GM12878 (cell line): ENCODE results near the gene TNRC6C.

Source experiments
- CBX5 ChIP-seq: sonication (generic); IDR thresholded peaks from 2 replicates; pipeline ENCODE4 v1.6.1; 2016; ENCODE audit warnings: low read depth, moderate library complexity, mild to moderate bottlenecking, inconsistent platforms
- CREB1 ChIP-seq: IDR thresholded peaks from 2 replicates; pipeline ENCODE4 v1.6.1; 2012; ENCODE audit warnings: low read depth, mild to moderate bottlenecking, inconsistent platforms
- CTCF ChIP-seq, 3 experiments: IDR thresholded peaks in 2 of 3; conservative IDR thresholded peaks in 1 of 3; 2 replicates each; pipeline ENCODE4 v1.5.1; 2011; ENCODE audit warnings: low read depth in 3 of 3, low read length in 3 of 3, mild to moderate bottlenecking in 3 of 3, control low read depth in 2 of 3, moderate library complexity in 2 of 3, inconsistent platforms in 1 of 3, mixed read lengths in 1 of 3; ENCODE audit not compliant: control insufficient read depth in 2 of 3, insufficient read depth in 1 of 3; ENCODE audit errors: extremely low read depth in 1 of 3
- EP300 ChIP-seq, 2 experiments: fragments of 150-350 bp in 1 of 2; IDR thresholded peaks; 2 replicates each; pipeline ENCODE4 v1.6.1; 2011 to 2012; ENCODE audit warnings: low read depth in 2 of 2, low read length in 2 of 2, borderline replicate concordance in 1 of 2, improper control_type of control experiment in 1 of 2, inconsistent platforms in 1 of 2; ENCODE audit not compliant: control insufficient read depth in 1 of 2
- EZH2 ChIP-seq: IDR thresholded peaks from 2 replicates; pipeline ENCODE4 v1.6.1; 2012; ENCODE audit warnings: low read depth, mild to moderate bottlenecking, control low read depth, inconsistent platforms, low read length, borderline replicate concordance; ENCODE audit not compliant: control insufficient read depth
- FOXM1 ChIP-seq: IDR thresholded peaks from 2 replicates; pipeline ENCODE4 v1.6.1; 2012; ENCODE audit warnings: low read depth, mild to moderate bottlenecking, inconsistent platforms, low read length, moderate library complexity
- HDGF ChIP-seq: fragments of 450-650 bp; IDR thresholded peaks from 2 replicates; pipeline ENCODE4 v1.6.1; 2016; ENCODE audit warnings: antibody characterized with exemption
- JUNB ChIP-seq: IDR thresholded peaks from 2 replicates; pipeline ENCODE4 v1.6.1; 2016; ENCODE audit warnings: antibody characterized with exemption, mild to moderate bottlenecking
- KLF5 ChIP-seq: fragments of 450-650 bp; IDR thresholded peaks from 2 replicates; pipeline ENCODE4 v1.6.1; 2014; ENCODE audit warnings: mild to moderate bottlenecking; ENCODE audit not compliant: partially characterized antibody
- MYC ChIP-seq: IDR thresholded peaks from 2 replicates; pipeline ENCODE4 v1.6.1; 2011; ENCODE audit warnings: mild to moderate bottlenecking, low read length, moderate library complexity, inconsistent platforms; ENCODE audit not compliant: insufficient read depth, insufficient replicate concordance, insufficient read length, severe bottlenecking
- POLR2AphosphoS5 ChIP-seq: IDR thresholded peaks from 2 replicates; pipeline ENCODE4 v1.6.1; 2011; ENCODE audit warnings: mild to moderate bottlenecking, low read length, inconsistent platforms
- RCOR1 ChIP-seq: conservative IDR thresholded peaks from 2 replicates; pipeline ENCODE4 v1.6.1; 2012; ENCODE audit warnings: low read depth, low read length, improper control_type of control experiment
- REST ChIP-seq: IDR thresholded peaks from 2 replicates; pipeline ENCODE4 v1.6.1; 2012; ENCODE audit warnings: mild to moderate bottlenecking, low read depth, low read length
- SMAD1 ChIP-seq: fragments of 450-650 bp; IDR thresholded peaks from 2 replicates; pipeline ENCODE4 v1.6.1; 2018; ENCODE audit warnings: mild to moderate bottlenecking, low read depth; ENCODE audit not compliant: partially characterized antibody

DNA sequence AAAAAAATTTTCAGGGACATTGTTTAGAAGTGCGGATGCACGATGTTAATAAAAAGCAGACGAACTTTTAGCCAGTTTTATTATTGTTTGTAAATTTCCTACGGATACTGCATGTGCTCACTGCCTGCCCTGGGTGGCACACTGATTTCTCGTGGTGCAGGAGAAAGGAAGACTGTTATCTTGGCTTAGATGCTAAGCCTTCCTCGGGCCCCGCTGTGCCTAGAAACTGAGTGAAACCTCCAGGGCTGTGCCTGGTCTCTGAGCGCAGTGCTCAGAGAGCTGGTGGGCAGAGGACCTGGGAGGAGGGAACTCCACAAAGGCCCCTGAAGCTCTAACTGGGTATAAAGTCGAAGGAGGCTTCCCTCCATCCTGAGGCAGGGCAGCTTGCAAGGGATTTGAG, 35.4 kb upstream of the TNRC6C start:
- TF ChIP-seq REST (no peak), CTCF (IDR thresholded peaks at IDR 0.05 in 2 of 3, conservative IDR thresholded peaks at IDR 0.05 in 1 of 3; ENCODE audit: control insufficient read depth in 2 of 3, extremely low read depth in 1 of 3, insufficient read depth in 1 of 3, low read depth in 3 of 3, low read length in 3 of 3) (no peak), FOXM1 (no peak), EZH2 (no peak), CREB1 (no peak), CBX5 (no peak), HDGF (no peak), POLR2AphosphoS5 (no peak), KLF5 (no peak), RCOR1 (no peak), SMAD1 (no peak), EP300 (IDR thresholded peaks at IDR 0.05; ENCODE audit: borderline replicate concordance in 1 of 2, control insufficient read depth in 1 of 2, low read depth in 2 of 2, low read length in 2 of 2) (no peak), MYC (no peak), JUNB (no peak)
